GM21737 (cell line): ENCODE data around the gene COQ8A.
"Not testable (repeated sequence)": the region's sequence is repeated elsewhere in the genome, so short reads cannot be mapped to it uniquely, and the experiment has no call there.

ENCODE experiments used
- ATAC-seq: cut with Tn5 transposase; IDR thresholded peaks from one replicate; pipeline ENCODE4 v1.9.1; 2021; ENCODE audit warnings: mild to moderate bottlenecking, moderate library complexity; ENCODE audit not compliant: unreplicated experiment

COQ8A gene

GRCh38 chr1:226950871-226951270, 10.8 kb downstream of the COQ8A start:
- no peak for ATAC-seq

- ATAC-seq, result no peak
These were observed 11.4 kb downstream of the COQ8A start for GRCh38 chr1:226951286-226952117.

- no peak for ATAC-seq
These were observed 12.0 kb downstream of the COQ8A start for GRCh38 chr1:226952118-226952441.

GRCh38 chr1:226953175-226953800, 13.2 kb downstream of the COQ8A start:
- ATAC-seq, result no peak

- no peak for ATAC-seq
These were observed 14.2 kb downstream of the COQ8A start for GRCh38 chr1:226954337-226954736.

GRCh38 chr1:226954777-226955176, 14.7 kb downstream of the COQ8A start:
- ATAC-seq, result no peak

GRCh38 chr1:226955857-226956256, 15.8 kb downstream of the COQ8A start:
- not testable (repeated sequence) for ATAC-seq

- ATAC-seq, result no peak
These were observed 17.0 kb downstream of the COQ8A start for GRCh38 chr1:226956942-226957713.

GRCh38 chr1:226957714-226958113, 17.6 kb downstream of the COQ8A start:
- ATAC-seq, result no peak

GRCh38 chr1:226958300-226958699, 18.2 kb downstream of the COQ8A start:
- ATAC-seq, result no peak

GRCh38 chr1:226960256-226960655, 20.2 kb downstream of the COQ8A start:
- ATAC-seq, result no peak

- no peak for ATAC-seq
These were observed 21.1 kb downstream of the COQ8A start for GRCh38 chr1:226960944-226961765.

- ATAC-seq, result no peak
These were observed 22.6 kb downstream of the COQ8A start for GRCh38 chr1:226962421-226963391.

- no peak for ATAC-seq
These were observed 24.0 kb downstream of the COQ8A start for GRCh38 chr1:226964068-226964425.

- ATAC-seq, result no peak
These were observed 24.8 kb downstream of the COQ8A start for GRCh38 chr1:226964611-226965486.

GRCh38 chr1:226965581-226966440, 25.7 kb downstream of the COQ8A start:
- ATAC-seq, result no peak

- ATAC-seq, result no peak
These were observed 26.6 kb downstream of the COQ8A start for GRCh38 chr1:226966683-226967082.

GRCh38 chr1:226967665-226968064, 27.6 kb downstream of the COQ8A start:
- no peak for ATAC-seq
